Transverse colon (tissue), 4 donors: Measurements from ENCODE around the gene TLE3.

Experiments
- EP300 ChIP-seq: sonication (generic); formaldehyde crosslinking; IDR thresholded peaks from one replicate; pipeline ENCODE4 v1.6.1; 2017; ENCODE audit warnings: antibody characterized with exemption, low read depth
- POLR2A ChIP-seq: fragments of 450-650 bp; IDR thresholded peaks from one replicate; pipeline ENCODE4 v1.6.1; 2016; ENCODE audit warnings: antibody characterized with exemption, mild to moderate bottlenecking, moderate library complexity
- POLR2AphosphoS5 ChIP-seq, 3 donors: sonication (generic); formaldehyde crosslinking; IDR thresholded peaks; one replicate each; pipeline ENCODE4 v1.6.1; 2016; ENCODE audit warnings: antibody characterized with exemption in 3 of 3
- TF ChIP-seq, protein P1 (sequence below), 5 experiments: fragments of 200-600 bp in 3 of 5; fragments of 450-650 bp in 2 of 5; sonication (generic) in 3 of 5; IDR thresholded peaks; 1 replicate in 2 of 5; 2 replicates in 3 of 5; pipeline ENCODE4 v1.5.1; 2016 to 2017; ENCODE audit warnings: antibody characterized with exemption in 5 of 5, inconsistent platforms in 3 of 5, mild to moderate bottlenecking in 2 of 5, moderate library complexity in 1 of 5

DNA sequence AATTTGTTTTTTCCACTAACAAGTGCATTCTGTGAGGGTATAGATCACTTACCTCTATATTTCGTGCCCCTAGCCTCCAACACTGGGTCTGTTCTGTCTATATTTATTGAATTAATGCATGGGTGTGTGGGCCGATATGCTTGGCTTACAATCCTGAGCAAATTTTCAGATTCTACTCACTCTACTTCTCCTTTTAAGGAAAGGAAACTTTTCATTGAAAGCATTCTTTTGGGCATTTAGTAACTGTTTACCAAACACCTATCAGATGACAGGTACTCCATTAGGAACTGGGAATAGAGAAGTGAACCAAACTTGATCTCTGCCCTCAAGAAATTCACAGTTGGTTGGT, 60.5 kb downstream of the TLE3 start:
- TF ChIP-seq, protein P1, sequence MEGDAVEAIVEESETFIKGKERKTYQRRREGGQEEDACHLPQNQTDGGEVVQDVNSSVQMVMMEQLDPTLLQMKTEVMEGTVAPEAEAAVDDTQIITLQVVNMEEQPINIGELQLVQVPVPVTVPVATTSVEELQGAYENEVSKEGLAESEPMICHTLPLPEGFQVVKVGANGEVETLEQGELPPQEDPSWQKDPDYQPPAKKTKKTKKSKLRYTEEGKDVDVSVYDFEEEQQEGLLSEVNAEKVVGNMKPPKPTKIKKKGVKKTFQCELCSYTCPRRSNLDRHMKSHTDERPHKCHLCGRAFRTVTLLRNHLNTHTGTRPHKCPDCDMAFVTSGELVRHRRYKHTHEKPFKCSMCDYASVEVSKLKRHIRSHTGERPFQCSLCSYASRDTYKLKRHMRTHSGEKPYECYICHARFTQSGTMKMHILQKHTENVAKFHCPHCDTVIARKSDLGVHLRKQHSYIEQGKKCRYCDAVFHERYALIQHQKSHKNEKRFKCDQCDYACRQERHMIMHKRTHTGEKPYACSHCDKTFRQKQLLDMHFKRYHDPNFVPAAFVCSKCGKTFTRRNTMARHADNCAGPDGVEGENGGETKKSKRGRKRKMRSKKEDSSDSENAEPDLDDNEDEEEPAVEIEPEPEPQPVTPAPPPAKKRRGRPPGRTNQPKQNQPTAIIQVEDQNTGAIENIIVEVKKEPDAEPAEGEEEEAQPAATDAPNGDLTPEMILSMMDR (IDR thresholded peaks at IDR 0.05): no peak
- TF ChIP-seq POLR2A (no peak), POLR2AphosphoS5 (IDR thresholded peaks at IDR 0.05) (no peak), EP300 (no peak)
